Large intestine (tissue), 3 donors: Measurements from ENCODE around the gene RBMS3. TPM values are rescaled to one million over a fixed set of nuclear protein-coding genes. Genes with fewer than 3 reads are reported as not detected.

Experiments
- DNase-seq, 2 donors: peaks; one replicate each; pipeline versions ENCODE4 v3.0.0 to v3.0.0-alpha.2; 2013
- H3K27ac ChIP-seq: one replicate; pipeline ENCODE4 v1.5.1; 2013; ENCODE audit warnings: low read length
- H3K27me3 ChIP-seq: 2 replicates; pipeline ENCODE4 v1.6.1; 2013; ENCODE audit warnings: low read length; ENCODE audit not compliant: control insufficient read depth, insufficient read depth
- H3K36me3 ChIP-seq: 2 replicates; pipeline ENCODE4 v1.6.1; 2013; ENCODE audit warnings: low read length; ENCODE audit not compliant: control insufficient read depth, insufficient read depth
- H3K4me1 ChIP-seq: one replicate; pipeline ENCODE4 v1.6.1; 2013; ENCODE audit warnings: low read length; ENCODE audit not compliant: control insufficient read depth, insufficient read depth
- H3K4me3 ChIP-seq: one replicate; pipeline ENCODE4 v1.5.1; 2013; ENCODE audit warnings: low read length
- H3K9me3 ChIP-seq: one replicate; pipeline ENCODE4 v1.6.1; 2013; ENCODE audit warnings: mild to moderate bottlenecking, low read depth, low read length, moderate library complexity; ENCODE audit not compliant: control insufficient read depth
- WGBS: methylation state at CpG from one replicate; pipeline ENCODE4 v1.1.5; 2013; ENCODE audit warnings: low lambda C conversion rate; ENCODE audit not compliant: insufficient coverage; 5-methylcytosine and 5-hydroxymethylcytosine counted together
- polyA plus RNA-seq: library from polyadenylated mRNA; unstranded; fragments of 120-200 nt; gene quantifications from one replicate; pipeline ENCODE4 v1.2.1, GENCODE V29; 2013

RBMS3 gene
- polyA plus RNA-seq, 1 donor = 10.8 TPM

- no peaks in the 10 kb centered on the region for H3K36me3 ChIP-seq
- no peak overlapping the region for H3K4me3 ChIP-seq
- no peak for DNase-seq
- no peaks in the 10 kb centered on the region for H3K4me1 ChIP-seq
- no peak overlapping the region for H3K27ac ChIP-seq
- H3K27me3 ChIP-seq = no peaks in the 10 kb centered on the region
- no CpG with 5 or more reads among the region's 3 CpGs for WGBS
- no peaks in the 10 kb centered on the region for H3K9me3 ChIP-seq
Measured at GRCh38 chr3:29585368-29585767, 304.5 kb downstream of the RBMS3 start.

- Histone ChIP-seq H3K36me3 (no peaks in the 10 kb centered on the region), H3K4me3 (no peak overlapping the region), H3K27me3 (no peaks in the 10 kb centered on the region), H3K4me1 (no peaks in the 10 kb centered on the region), H3K9me3 (no peaks in the 10 kb centered on the region), H3K27ac (no peak overlapping the region)
- WGBS = 67% methylated on average over 1 of the region's 2 CpGs
- DNase-seq = no peak
Measured at GRCh38 chr3:29587340-29587739, 306.5 kb downstream of the RBMS3 start.

- Histone ChIP-seq H3K9me3 (no peaks in the 10 kb centered on the region), H3K27me3 (no peaks in the 10 kb centered on the region), H3K27ac (no peak overlapping the region), H3K36me3 (no peaks in the 10 kb centered on the region), H3K4me1 (no peaks in the 10 kb centered on the region), H3K4me3 (no peak overlapping the region)
- 86% methylated on average over 1 of the region's 1 CpG for WGBS
- DNase-seq = no peak
Measured at GRCh38 chr3:29590012-29590411, 309.1 kb downstream of the RBMS3 start.

DNA sequence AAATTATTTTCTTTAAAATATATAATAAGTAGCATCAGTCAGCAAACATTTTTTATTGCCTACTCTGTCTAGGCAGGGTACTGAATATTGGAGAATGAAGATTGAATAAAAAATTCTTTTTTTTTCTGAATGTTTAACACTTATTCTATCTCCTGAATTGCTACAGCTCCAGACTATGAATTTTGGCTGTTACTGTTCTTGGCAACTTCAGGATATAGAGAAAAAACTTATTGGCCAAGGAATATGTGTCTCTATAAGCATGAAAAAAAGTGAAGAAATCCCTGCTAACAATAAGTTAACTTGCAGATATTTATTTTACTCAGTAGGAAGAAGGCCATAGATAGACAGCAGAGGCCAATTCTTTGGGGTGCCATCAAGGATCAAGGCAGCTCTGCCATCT lies 309.6 kb downstream of the RBMS3 start:
- no peaks in the 10 kb centered on the region for H3K4me1 ChIP-seq
- no peaks in the 10 kb centered on the region for H3K9me3 ChIP-seq
- H3K36me3 ChIP-seq = no peaks in the 10 kb centered on the region
- no peak overlapping the region for H3K27ac ChIP-seq
- H3K4me3 ChIP-seq = no peak overlapping the region
- H3K27me3 ChIP-seq = no peaks in the 10 kb centered on the region
- DNase-seq = no peak

DNA sequence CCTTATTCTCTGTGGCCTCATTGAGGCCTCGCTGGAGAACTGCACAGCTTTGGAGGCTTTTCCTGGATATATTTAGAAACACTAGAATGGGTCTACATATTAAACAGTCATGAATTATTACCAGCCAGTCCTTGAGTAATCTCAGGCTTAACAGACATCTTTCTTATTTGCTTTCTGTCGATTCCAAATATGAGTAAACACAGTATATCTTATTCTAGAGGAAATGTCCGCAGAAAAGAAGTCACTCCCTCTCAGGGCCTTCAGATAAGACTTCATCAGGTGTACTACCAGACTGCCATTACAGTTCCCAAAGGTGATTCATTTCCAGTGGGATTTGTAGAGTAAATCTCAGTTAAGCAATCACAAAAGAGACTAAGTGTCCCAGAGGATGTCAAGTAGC lies 310.7 kb downstream of the RBMS3 start:
- no peak overlapping the region for H3K27ac ChIP-seq
- H3K4me3 ChIP-seq = no peak overlapping the region
- no peaks in the 10 kb centered on the region for H3K9me3 ChIP-seq
- no peak for DNase-seq
- no peaks in the 10 kb centered on the region for H3K27me3 ChIP-seq
- H3K4me1 ChIP-seq = no peaks in the 10 kb centered on the region
- 0% methylated on average over 2 of the region's 3 CpGs for WGBS
- no peaks in the 10 kb centered on the region for H3K36me3 ChIP-seq

DNA sequence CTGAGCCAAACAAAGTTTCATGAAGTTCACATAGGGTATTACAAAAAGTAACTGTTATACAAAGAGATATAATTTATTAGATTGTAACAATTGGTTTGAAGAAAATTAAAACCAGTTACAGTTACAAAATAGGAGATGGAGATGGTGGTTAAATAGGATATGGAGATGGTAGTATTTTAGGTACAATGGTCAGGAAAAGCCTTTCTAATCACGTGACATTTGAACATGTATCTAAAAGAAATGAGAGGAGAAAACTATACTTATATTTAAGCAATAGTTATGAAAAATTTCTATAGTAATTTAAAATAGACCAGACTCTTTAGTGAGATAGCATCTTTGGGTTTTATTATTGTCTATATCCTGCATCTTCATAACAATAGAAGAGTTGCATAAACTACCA lies 312.9 kb downstream of the RBMS3 start:
- WGBS = no CpG with 5 or more reads among the region's 1 CpG
- Histone ChIP-seq H3K27me3 (no peaks in the 10 kb centered on the region), H3K9me3 (no peaks in the 10 kb centered on the region)

GRCh38 chr3:29594261-29594660 lies 313.4 kb downstream of the RBMS3 start:
- WGBS = 83% methylated on average over 1 of the region's 1 CpG
- no peaks in the 10 kb centered on the region for H3K4me1 ChIP-seq
- DNase-seq = no peak
- no peaks in the 10 kb centered on the region for H3K27me3 ChIP-seq
- no peaks in the 10 kb centered on the region for H3K36me3 ChIP-seq
- no peak overlapping the region for H3K4me3 ChIP-seq
- no peaks in the 10 kb centered on the region for H3K9me3 ChIP-seq
- H3K27ac ChIP-seq = no peak overlapping the region

More for the DNA sequence above, 312.9 kb downstream of the RBMS3 start:
- no peak for DNase-seq
- H3K4me3 ChIP-seq = no peak overlapping the region
- H3K4me1 ChIP-seq = no peaks in the 10 kb centered on the region
- no peak overlapping the region for H3K27ac ChIP-seq
- H3K36me3 ChIP-seq = no peaks in the 10 kb centered on the region

DNA sequence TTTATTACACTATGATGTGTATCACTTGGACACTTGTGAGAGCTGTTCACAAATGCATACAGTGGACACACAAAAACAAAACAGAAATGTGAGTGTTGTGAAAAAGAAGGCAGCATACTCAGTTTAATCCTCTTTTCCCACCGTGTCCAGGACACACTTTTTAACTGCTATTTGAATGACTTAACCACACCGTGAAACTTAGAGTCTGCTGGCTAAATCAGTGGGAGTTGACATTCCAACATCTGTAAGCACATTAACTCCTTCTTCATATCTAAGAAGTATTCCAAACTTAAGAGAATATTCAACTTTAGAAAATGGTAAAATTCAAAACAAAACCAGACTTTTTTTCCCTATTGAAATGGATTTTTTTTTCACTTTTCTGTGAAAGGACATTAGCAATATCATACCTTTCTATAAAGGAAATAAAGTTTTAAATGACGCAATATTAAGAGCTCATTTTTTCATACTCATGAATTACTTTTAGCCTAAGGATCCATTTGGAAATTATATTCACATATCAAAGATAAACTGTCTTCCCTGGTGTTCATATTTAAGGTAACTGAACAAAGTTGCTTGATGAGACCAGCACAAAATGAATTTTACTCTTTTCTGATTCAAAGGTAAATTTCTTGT lies 316.6 kb downstream of the RBMS3 start:
- 70% methylated on average over 2 of the region's 3 CpGs for WGBS

DNA sequence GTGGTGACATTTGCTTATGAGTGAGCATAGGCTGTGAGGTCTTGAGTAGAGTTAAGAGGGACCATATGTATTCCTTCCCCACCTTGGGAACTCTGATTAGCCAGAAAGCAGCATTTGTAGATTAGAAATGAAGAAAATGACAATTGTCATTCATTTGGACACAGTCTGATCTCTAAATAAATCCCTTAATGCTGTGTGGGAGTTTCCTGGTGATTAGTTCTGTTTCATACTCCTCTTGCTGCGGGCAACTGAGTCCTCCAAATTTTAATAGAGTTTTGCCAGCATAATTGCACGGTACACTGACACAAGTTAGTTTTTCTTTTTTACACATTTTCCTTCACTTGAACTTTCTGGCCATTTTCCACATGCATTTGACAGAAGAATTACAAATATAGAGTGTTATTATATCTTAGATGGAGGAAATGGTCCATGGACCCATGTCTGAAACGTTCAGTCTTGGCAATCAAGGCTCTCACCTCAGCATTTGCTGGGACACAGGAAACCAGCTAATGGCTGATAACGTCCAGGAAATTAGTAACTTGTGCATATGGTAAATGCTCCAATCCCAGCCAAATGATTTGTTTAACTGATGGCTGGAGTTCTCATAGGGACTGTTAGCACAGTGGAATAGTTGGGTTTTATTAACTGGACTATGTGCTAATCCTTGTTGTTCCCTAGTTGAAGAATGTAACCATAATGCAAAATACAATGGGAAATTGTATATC lies 321.2 kb downstream of the RBMS3 start:
- H3K27me3 ChIP-seq = no peaks in the 10 kb centered on the region
- no peak for DNase-seq
- H3K36me3 ChIP-seq = no peaks in the 10 kb centered on the region
- no peak overlapping the region for H3K27ac ChIP-seq
- WGBS = 60% methylated on average over 1 of the region's 4 CpGs
- H3K9me3 ChIP-seq = no peaks in the 10 kb centered on the region
- H3K4me1 ChIP-seq = no peaks in the 10 kb centered on the region
- H3K4me3 ChIP-seq = no peak overlapping the region

More for the DNA sequence above, 316.6 kb downstream of the RBMS3 start:
- H3K9me3 ChIP-seq = no peaks in the 10 kb centered on the region
- no peaks in the 10 kb centered on the region for H3K4me1 ChIP-seq
- no peak for DNase-seq
- H3K27ac ChIP-seq = no peak overlapping the region
- H3K27me3 ChIP-seq = no peaks in the 10 kb centered on the region
- no peaks in the 10 kb centered on the region for H3K36me3 ChIP-seq
- no peak overlapping the region for H3K4me3 ChIP-seq

- 82% methylated on average over 2 of the region's 2 CpGs for whole genome bisulfite sequencing
- Histone ChIP-seq H3K36me3 (no peaks in the 10 kb centered on the region), H3K4me1 (no peaks in the 10 kb centered on the region), H3K9me3 (no peaks in the 10 kb centered on the region), H3K27me3 (no peaks in the 10 kb centered on the region), H3K4me3 (no peak overlapping the region), H3K27ac (no peak overlapping the region)
- DNase-seq = no peak
Measured at GRCh38 chr3:29605845-29606244, 325.0 kb downstream of the RBMS3 start.

DNA sequence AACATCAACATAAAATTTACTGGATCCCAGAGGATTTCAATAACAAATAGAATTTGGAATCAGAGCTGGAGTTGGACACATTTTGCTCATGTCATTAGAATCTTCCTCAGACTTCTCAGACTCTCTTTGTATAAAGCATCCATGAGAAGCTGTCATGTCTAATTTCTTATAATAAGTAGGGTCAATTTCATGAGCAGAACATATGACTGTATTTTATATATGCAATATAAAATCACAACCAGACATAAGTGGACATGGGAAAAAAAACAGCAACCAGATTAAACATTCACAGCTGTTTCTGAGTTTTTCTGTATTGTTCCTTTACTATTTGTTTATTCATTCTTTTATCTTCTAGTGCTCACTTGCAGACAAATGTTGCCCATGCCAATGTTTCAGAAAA lies 325.5 kb downstream of the RBMS3 start:
- Histone ChIP-seq H3K27me3 (no peaks in the 10 kb centered on the region), H3K27ac (no peak overlapping the region), H3K9me3 (no peaks in the 10 kb centered on the region), H3K36me3 (no peaks in the 10 kb centered on the region), H3K4me1 (no peaks in the 10 kb centered on the region), H3K4me3 (no peak overlapping the region)
- no peak for DNase-seq
